GM10266 (cell line): Measurements from ENCODE around the gene EGR2.
A peak's percentile ranks its signal among the peaks of the same experiment; 100 is the strongest.
"Not testable (repeated sequence)": the region's sequence is repeated elsewhere in the genome, so short reads cannot be mapped to it uniquely, and the experiment has no call there.

Source experiments
- DNase-seq: peaks from one replicate; pipeline ENCODE4 v3.0.0; 2012; ENCODE audit errors: extremely low spot score
- TF ChIP-seq, protein P1 (sequence below): IDR thresholded peaks from 2 replicates; pipeline ENCODE4 v1.5.1; 2012; ENCODE audit warnings: mild to moderate bottlenecking, low read depth; ENCODE audit not compliant: control insufficient read depth, insufficient read depth; ENCODE audit errors: missing control alignments

Gene EGR2

DNA sequence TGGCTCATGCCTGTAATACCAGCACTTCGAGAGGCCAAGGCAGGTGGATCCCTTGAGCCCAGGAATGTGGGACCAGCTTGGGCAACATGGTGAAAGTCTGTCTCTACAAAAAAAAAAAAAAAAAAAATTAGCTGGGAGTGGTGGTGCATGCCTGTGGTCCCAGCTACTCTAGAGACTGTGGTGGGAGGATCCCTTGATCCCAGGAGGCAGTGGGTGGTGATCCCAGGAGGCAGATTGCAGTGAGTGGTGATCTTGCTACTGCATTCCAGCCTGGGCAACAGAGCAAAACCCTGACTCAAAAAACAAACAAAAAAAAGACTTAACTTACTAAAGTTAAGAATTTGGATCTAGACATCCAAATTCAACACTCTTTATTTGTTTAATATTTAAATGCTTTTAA is 21.9 kb downstream of the EGR2 start:
- TF ChIP-seq, protein P1, sequence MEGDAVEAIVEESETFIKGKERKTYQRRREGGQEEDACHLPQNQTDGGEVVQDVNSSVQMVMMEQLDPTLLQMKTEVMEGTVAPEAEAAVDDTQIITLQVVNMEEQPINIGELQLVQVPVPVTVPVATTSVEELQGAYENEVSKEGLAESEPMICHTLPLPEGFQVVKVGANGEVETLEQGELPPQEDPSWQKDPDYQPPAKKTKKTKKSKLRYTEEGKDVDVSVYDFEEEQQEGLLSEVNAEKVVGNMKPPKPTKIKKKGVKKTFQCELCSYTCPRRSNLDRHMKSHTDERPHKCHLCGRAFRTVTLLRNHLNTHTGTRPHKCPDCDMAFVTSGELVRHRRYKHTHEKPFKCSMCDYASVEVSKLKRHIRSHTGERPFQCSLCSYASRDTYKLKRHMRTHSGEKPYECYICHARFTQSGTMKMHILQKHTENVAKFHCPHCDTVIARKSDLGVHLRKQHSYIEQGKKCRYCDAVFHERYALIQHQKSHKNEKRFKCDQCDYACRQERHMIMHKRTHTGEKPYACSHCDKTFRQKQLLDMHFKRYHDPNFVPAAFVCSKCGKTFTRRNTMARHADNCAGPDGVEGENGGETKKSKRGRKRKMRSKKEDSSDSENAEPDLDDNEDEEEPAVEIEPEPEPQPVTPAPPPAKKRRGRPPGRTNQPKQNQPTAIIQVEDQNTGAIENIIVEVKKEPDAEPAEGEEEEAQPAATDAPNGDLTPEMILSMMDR, result no peak
- no peak for DNase-seq

DNA sequence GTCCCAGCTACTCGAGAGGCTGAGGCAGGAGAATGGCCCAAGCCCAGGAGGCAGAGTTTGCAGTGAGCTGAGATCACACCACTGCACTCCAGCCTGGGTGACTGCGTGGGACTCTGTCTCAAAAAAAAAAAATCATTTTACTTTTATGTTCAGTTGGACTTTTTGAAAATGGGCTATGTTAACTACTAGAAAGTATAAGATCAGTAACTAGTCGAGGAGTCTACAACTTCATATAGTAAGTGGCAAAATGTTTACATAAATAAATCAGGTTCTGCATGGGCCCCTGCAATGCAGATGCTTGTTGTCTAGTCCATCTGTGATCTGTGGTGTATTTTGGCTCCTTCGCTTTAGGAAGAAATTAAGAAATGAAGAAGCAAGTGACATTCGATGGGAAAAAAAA is 23.9 kb downstream of the EGR2 start:
- TF ChIP-seq, protein P1, result no peak
- DNase-seq, result no peak

DNA sequence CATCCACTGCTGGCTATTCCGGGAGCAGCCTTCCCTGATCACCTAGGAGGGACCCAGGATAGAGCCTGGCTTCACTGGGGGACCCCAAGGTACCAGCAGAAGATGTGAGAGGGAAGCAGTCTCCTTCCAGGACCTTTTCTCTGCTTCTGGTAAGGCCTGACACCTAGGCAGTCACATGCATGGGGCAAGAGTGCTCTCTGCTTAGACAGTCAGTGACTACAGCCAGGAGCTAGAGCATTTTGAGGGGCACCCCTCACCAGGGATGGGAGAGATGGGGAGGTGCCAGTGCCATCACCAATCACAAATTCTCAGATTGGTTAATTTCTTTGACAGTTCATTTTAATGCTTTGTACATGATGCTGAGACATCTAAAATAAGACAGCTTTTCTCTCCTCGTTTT is 25.6 kb downstream of the EGR2 start:
- TF ChIP-seq, protein P1, result no peak
- DNase-seq, result no peak

DNA sequence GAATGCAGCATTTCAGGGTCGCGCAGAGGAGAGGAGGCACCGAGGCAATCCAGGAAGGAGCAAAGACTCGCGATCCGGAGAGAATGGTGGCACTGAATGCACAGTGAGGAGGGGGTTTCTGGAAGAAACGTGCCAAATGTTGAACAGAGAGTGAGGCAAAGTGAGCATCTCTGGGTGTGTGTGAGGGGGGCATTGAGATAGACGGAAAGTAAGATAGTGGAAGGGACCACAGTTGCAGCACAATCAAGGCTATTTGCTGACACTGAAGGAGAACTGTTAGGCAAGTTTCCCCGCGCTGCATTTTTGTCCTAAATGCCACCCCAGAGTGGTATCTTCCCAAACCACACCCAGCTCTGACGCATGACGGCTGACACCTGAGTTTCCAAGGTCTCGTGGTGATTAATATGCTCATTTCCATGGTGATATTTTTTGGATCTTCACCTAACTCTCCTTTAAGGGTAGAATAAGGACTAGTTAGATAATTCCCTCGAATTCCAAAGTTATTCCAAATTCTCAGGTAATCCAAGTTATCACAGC is 26.1 kb downstream of the EGR2 start:
- TF ChIP-seq, protein P1, result no peak
- DNase-seq, result no peak

DNA sequence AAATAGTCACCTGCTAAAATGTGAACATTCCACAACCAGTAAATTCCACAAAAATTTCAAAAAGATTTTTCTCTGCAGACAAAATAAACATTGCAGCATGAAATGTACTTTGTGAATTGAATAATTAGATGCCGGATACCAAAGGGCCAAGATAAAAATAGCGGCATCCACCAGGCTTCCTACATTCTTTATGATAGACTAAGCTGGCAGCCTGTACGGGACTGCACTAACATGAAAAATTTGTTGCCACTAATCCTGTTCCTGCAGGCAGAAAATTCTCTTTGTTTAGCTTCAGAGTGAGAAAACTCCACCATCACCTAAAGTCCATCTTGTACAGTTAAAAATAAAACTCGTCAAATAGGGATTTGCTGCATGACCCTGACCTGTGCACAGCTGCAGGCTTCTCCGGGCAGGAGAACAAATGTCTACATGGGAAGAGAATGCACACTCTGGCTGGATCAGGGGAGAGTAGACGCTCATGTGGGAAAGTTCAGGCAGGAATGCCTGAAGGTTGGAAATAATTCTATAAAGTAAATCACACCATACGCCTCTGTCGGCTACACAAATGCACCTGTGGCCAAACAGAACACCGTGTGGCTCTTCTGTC is 27.2 kb downstream of the EGR2 start:
- no peak for DNase-seq
- TF ChIP-seq, protein P1, result no peak

DNA sequence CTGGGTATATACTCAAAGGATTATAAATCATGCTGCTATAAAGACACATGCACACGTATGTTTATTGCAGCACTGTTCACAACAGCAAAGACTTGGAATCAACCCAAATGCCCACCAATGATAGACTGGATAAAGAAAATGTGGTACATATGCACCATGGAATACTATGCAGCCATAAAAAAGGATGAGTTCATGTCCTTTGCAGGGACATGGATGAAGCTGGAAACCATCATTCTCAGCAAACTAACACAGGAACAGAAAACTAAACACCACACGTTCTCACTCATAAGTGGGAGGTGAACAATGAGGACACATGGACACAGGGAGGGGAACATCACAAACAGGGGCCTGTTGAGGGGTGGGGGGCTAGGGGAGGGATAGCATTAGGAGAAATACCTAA is 27.9 kb downstream of the EGR2 start:
- DNase-seq, result not testable (repeated sequence)

DNA sequence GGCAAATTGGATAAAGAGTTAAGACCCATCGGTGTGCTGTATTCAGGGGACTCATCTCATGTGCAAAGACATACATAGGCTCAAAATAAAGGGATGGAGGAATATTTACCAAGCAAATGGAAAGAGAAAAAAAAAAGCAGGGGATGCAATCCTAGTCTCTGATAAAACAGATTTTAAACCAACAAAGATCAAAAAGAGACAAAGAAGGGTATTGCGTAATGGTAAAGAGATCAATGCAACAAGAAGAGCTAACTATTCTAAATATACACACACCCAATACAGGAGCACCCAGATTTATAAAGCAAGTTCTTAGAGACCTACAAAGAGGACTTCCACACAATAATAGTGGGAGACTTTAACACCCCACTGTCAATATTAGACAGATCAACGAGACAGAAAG is 31.6 kb downstream of the EGR2 start:
- DNase-seq, result not testable (repeated sequence)

DNA sequence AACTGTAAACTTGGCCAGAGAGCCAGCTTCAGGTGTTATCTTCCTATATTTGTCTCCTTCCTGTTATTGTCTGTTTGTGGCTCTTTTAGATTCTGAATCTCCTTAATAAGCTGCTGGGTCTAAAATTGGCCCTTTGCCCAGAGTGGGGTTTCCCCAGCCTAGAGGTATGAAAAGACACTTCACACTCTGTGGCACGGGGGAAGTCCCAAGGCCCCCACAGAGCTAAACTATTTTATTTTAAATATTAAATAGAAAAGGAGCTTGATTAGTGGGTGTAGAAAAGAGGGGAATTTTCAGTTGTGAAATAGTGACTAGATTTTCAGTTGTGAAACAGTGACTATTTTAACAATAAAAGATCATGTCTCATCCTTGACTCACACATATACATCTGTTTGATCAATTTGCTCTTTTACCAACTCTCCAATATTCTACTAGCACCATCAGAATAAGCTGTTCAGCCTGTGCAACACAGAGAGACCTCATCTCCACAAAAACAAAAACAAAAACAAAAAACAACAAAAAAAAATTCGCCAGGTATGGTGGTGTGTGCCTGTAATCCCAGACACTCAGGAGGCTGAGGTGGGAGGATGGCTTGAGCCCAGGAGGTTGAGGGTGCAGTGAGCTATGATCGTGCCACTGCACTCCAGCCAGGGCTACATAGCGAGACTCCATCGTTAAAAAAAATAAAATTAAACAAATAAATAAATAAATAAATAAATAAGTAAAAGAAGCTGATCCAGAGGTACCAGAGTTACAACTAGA is 36.5 kb downstream of the EGR2 start:
- TF ChIP-seq, protein P1, result no peak
- DNase-seq, result peak; percentile 72
